Loucy (cell line): ENCODE results near the gene GPR39.

Source experiments
- H2AFZ ChIP-seq: fragments of 200-600 bp; sonication (generic); 2 replicates; pipeline ENCODE4 v1.6.0; 2016; ENCODE audit warnings: antibody characterized with exemption, mild to moderate bottlenecking, low read length, moderate library complexity
- H3F3A ChIP-seq: fragments of 200-600 bp; 2 replicates; pipeline ENCODE4 v1.6.0; 2016; ENCODE audit warnings: antibody characterized with exemption, low read depth, mild to moderate bottlenecking
- H3K27me3 ChIP-seq: fragments of 200-600 bp; sonication (generic); 2 replicates; pipeline ENCODE4 v1.6.1; 2014; ENCODE audit warnings: low read length, mild to moderate bottlenecking; ENCODE audit not compliant: insufficient read depth, poor library complexity, severe bottlenecking
- H3K36me3 ChIP-seq: fragments of 200-600 bp; sonication (generic); 2 replicates; pipeline ENCODE4 v1.6.1; 2016; ENCODE audit warnings: low read length; ENCODE audit not compliant: insufficient read depth
- H3K4me1 ChIP-seq: fragments of 200-600 bp; sonication (generic); 2 replicates; pipeline ENCODE4 v1.5.1; 2014; ENCODE audit warnings: low read length, mild to moderate bottlenecking; ENCODE audit not compliant: insufficient read depth, poor library complexity, severe bottlenecking
- H3K4me2 ChIP-seq: fragments of 200-600 bp; sonication (generic); 2 replicates; pipeline ENCODE4 v1.6.0; 2014; ENCODE audit warnings: antibody characterized with exemption, low read length, low read depth, mild to moderate bottlenecking; ENCODE audit not compliant: poor library complexity, severe bottlenecking
- H3K4me3 ChIP-seq: fragments of 200-600 bp; sonication (generic); 2 replicates; pipeline ENCODE4 v1.5.1; 2014; ENCODE audit warnings: low read length, mild to moderate bottlenecking, mixed read lengths; ENCODE audit not compliant: poor library complexity, severe bottlenecking
- H3K79me2 ChIP-seq: fragments of 200-600 bp; sonication (generic); 2 replicates; pipeline ENCODE4 v1.6.1; 2014; ENCODE audit warnings: low read length; ENCODE audit not compliant: insufficient read depth
- H3K9ac ChIP-seq: fragments of 200-600 bp; sonication (generic); 2 replicates; pipeline ENCODE4 v1.6.0; 2014; ENCODE audit warnings: mild to moderate bottlenecking, low read depth, low read length, moderate library complexity; ENCODE audit not compliant: poor library complexity, severe bottlenecking
- H3K9me2 ChIP-seq: fragments of 200-600 bp; sonication (generic); replicated peaks from 2 replicates; pipeline ENCODE4 v1.6.1; 2016; ENCODE audit warnings: low read depth, low read length, mixed read lengths
- H3K9me3 ChIP-seq: fragments of 200-600 bp; sonication (generic); 2 replicates; pipeline ENCODE4 v1.6.1; 2014; ENCODE audit warnings: mild to moderate bottlenecking, antibody characterized with exemption, low read length, low read depth; ENCODE audit not compliant: insufficient read depth
- H4K20me1 ChIP-seq: fragments of 200-600 bp; sonication (generic); 2 replicates; pipeline ENCODE4 v1.6.0; 2014; ENCODE audit warnings: antibody characterized with exemption, low read length, mild to moderate bottlenecking; ENCODE audit not compliant: insufficient read depth, poor library complexity, severe bottlenecking
- EZH2phosphoT487 ChIP-seq: fragments of 200-600 bp; IDR thresholded peaks from 2 replicates; pipeline ENCODE4 v1.6.1; 2018; ENCODE audit warnings: antibody characterized with exemption, mild to moderate bottlenecking, moderate library complexity, borderline replicate concordance
- TF ChIP-seq, protein P1 (sequence below): fragments of 200-600 bp; sonication (generic); conservative IDR thresholded peaks from 2 replicates; pipeline ENCODE4 v1.5.1; 2014; ENCODE audit warnings: mild to moderate bottlenecking, antibody characterized with exemption, low read length

Gene GPR39

DNA sequence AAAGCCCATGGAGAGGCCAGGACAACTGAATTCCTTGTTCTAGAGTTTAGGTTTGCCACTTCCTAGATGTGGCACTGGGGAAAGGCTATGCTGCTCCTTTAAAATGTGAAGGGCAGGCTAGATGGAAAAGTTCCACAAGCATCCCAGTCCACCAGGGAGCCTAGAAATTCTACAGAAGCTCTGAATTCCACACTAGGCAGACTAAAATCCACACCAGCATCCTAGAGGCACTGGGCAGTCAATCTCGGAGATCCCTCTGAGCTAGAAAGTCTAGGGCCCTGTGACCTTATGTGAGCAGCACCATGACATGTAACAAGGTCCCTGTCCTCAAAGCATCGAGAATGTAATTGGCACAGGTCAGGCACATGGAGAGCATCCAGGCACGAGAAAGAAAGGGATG is 181.9 kb downstream of the GPR39 start:
- no peaks in the 10 kb centered on the region for H3F3A ChIP-seq
- no peak overlapping the region for H3K4me3 ChIP-seq
- H3K27me3 ChIP-seq = no peaks in the 10 kb centered on the region
- H3K9ac ChIP-seq = no peak overlapping the region
- H3K4me2 ChIP-seq = no peak overlapping the region
- H3K79me2 ChIP-seq = no peaks in the 10 kb centered on the region
- H3K9me2 ChIP-seq = no peaks in the 10 kb centered on the region
- H4K20me1 ChIP-seq = no peaks in the 10 kb centered on the region
- no peaks in the 10 kb centered on the region for H3K36me3 ChIP-seq
- H2AFZ ChIP-seq = no peak overlapping the region
- no peaks in the 10 kb centered on the region for H3K4me1 ChIP-seq
- no peak for TF ChIP-seq EZH2phosphoT487
- TF ChIP-seq, protein P1, sequence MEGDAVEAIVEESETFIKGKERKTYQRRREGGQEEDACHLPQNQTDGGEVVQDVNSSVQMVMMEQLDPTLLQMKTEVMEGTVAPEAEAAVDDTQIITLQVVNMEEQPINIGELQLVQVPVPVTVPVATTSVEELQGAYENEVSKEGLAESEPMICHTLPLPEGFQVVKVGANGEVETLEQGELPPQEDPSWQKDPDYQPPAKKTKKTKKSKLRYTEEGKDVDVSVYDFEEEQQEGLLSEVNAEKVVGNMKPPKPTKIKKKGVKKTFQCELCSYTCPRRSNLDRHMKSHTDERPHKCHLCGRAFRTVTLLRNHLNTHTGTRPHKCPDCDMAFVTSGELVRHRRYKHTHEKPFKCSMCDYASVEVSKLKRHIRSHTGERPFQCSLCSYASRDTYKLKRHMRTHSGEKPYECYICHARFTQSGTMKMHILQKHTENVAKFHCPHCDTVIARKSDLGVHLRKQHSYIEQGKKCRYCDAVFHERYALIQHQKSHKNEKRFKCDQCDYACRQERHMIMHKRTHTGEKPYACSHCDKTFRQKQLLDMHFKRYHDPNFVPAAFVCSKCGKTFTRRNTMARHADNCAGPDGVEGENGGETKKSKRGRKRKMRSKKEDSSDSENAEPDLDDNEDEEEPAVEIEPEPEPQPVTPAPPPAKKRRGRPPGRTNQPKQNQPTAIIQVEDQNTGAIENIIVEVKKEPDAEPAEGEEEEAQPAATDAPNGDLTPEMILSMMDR = no peak
- 0 out of 2 replicates have a peak, but pooled peaks cover 5% of the 10 kb centered on the region for H3K9me3 ChIP-seq

DNA sequence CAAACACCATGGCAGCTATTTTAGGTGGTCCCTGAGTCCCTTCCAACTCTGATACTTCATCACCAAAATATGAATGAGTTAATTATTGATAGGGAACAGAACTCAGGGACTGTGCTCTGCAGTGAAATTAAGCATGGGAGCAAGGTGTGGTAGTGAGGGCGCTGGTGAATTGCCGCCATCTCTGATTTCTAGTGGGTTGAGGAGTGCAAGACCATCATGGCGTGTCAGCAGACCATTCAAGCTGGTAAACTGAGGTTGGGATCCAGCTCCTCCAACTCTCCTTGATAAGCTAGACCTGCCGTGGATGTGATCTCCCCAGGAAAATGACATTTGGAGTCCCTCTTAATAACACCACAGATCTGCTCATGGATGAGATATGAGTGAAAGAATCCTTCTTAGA is 183.0 kb downstream of the GPR39 start:
- TF ChIP-seq, protein P1 = no peak
- no peak for TF ChIP-seq EZH2phosphoT487
- no peaks in the 10 kb centered on the region for H3K9me2 ChIP-seq
- H4K20me1 ChIP-seq = no peaks in the 10 kb centered on the region
- H3K27me3 ChIP-seq = no peaks in the 10 kb centered on the region
- no peaks in the 10 kb centered on the region for H3K4me1 ChIP-seq
- 0 out of 2 replicates have a peak, but pooled peaks cover 5% of the 10 kb centered on the region for H3K9me3 ChIP-seq
- no peaks in the 10 kb centered on the region for H3K36me3 ChIP-seq
- H3K4me3 ChIP-seq = no peak overlapping the region
- H3K9ac ChIP-seq = no peak overlapping the region
- no peak overlapping the region for H2AFZ ChIP-seq
- H3K79me2 ChIP-seq = no peaks in the 10 kb centered on the region
- no peaks in the 10 kb centered on the region for H3F3A ChIP-seq
- no peak overlapping the region for H3K4me2 ChIP-seq

DNA sequence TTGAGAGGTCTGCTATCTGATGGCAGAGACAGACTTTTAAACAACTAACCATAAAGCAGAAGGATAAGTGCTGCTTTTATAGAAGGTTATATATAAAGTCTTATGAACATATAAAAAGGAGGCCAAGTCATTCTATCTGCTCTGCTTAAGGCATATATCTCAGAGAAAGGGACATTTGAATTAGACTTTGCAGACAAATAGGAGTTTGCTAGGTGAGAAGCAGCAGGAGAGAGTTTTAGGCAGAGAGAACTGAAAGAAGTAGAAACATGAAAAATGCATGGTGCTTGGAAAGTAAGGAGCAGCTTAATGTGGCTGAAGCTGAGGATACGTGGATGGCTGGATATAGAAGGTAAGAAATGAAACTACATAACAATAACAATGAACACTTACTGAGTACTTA is 188.0 kb downstream of the GPR39 start:
- H3K27me3 ChIP-seq = no peaks in the 10 kb centered on the region
- H3K4me1 ChIP-seq = no peaks in the 10 kb centered on the region
- no peaks in the 10 kb centered on the region for H3K9me3 ChIP-seq
- TF ChIP-seq, protein P1 = no peak
- no peak for TF ChIP-seq EZH2phosphoT487
- no peak overlapping the region for H3K9ac ChIP-seq
- no peaks in the 10 kb centered on the region for H3K9me2 ChIP-seq
- no peak overlapping the region for H3K4me3 ChIP-seq
- H2AFZ ChIP-seq = no peak overlapping the region
- H3K36me3 ChIP-seq = no peaks in the 10 kb centered on the region
- H3K4me2 ChIP-seq = no peak overlapping the region
- H3K79me2 ChIP-seq = no peaks in the 10 kb centered on the region
- H4K20me1 ChIP-seq = no peaks in the 10 kb centered on the region
- H3F3A ChIP-seq = no peaks in the 10 kb centered on the region
